GM19468 (cell line): Measurements from ENCODE around the gene MYL11.

Experiments used
- ATAC-seq: cut with Tn5 transposase; IDR thresholded peaks from one replicate; pipeline ENCODE4 v1.9.1; 2021; ENCODE audit warnings: mild to moderate bottlenecking, moderate library complexity, moderate number of reproducible peaks; ENCODE audit not compliant: unreplicated experiment; ENCODE audit errors: extremely low read depth

MYL11 gene

DNA sequence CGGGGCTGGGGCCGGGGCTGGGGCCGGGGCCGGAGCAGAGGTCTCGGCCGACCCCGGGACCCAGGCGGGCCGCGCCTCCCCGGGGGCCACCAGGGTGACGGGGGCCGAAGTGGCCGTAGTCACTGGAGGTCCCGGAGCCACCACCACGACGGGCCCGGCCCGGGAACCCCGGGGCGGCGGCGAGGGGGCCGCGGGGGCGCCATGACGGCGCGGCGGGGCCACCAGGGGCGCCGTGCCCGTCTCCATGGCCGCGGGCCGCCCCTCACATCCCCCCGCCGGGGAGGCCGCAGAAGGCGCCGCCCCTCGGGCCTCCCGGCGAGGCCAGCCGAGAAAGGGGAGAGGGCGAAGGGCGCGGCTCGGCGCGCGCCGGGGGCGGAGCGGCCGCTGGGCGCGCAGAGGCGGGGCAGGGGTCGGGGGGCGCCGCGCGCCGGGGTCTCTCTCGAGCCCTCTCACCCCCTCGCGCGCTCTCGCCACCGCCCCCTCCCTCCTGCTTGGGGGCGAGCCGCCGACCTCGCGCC, 4.6 kb upstream of the MYL11 start:
- no peak for ATAC-seq

DNA sequence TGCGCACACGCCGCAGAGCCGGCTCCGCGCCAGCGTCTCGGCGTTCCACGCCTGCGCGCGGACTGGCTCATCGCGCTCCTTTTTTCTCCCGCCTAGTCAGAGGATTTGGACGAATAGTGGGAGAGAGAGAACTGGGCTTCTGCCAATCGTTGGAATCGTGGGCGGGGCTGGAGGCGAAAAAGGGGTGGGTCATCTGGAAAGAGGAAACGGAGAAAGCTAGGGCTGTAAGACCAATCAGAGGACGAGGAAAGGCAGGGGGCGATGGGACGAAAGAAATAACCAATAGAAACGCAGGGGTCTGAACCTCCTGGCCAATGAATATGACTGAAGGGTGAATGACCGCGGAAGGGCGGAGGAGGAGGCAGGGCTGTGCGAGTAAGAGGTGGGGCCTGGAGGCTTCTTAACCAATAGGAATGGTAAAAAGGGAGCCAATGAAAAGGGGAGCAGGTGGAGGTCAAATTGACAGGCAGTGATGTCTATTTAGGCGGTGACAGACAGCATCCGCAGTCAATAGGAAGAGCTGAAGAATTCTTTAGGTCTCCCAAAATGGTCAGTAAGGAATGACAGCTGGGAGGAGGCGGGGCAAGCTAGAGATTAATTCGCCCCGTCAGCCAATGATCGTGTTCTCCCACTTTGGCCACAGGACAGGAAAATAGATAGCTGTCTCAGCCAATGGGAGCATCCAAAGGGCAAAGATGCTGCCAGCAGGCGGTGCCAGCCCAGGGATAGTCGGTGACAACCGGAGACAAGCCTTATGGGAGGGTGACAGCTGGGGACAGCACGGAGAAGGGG, 4.0 kb upstream of the MYL11 start, which contains the start of gene TBC1D10B:
TBC1D10B (minus strand) TSS at position 39 of the 792 bp plus-strand sequence. CDS start 311 bp downstream, outside the sequence.
- ATAC-seq = peak; percentile 74

DNA sequence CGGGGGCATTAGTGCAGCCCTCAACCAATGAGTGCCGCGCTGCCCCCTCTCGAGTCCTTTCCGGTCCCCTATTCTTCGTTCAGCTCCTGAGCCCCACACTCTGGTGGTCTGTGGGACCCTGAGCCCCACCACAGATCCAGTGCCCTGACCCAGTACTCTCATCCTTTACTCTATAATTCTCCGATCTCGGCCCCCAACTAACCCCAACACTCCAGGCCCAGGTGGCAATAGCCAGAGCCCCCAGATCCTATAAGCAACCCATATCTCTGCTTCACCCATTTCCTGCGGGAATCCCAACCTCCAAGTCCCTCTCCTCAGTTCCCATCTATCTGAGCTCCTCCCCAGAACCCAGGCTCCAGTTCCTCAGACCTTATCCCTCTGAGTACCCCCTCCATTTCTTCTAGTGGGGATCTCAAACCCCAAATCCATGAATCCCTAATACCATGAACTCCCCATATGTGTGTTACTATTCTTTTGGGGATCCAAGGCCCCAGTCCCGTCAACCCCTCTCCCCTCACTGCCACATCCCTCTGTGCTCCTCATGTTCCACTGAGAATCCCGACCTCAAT, 3.3 kb upstream of the MYL11 start:
- ATAC-seq = no peak

DNA sequence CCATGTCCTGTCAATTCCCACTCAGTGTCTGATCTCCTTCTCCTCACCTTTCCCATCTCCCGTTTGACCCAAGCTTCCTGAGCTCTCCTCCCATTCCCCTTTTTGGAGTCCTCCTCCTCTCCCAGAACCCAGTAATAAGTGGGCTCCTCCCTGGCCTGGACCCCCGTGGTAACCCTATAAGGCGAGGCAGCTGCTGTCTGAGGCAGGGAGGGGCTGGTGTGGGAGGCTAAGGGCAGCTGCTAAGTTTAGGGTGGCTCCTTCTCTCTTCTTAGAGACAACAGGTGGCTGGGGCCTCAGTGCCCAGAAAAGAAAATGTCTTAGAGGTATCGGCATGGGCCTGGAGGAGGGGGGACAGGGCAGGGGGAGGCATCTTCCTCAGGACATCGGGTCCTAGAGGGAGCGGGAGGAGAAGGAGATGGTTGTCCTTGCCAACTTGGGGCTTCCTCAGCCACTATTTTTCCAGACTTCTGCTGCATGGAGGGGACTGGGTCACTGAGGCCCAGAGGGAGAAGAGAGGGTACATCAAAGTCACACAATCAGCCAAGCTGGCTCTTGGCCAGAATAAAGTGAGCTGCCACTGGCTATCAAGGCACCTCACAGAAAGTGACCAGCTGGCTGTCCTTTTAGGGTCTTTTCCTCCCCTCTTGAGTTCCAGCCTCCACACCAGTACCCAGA, 2.4 kb upstream of the MYL11 start:
- ATAC-seq = no peak

DNA sequence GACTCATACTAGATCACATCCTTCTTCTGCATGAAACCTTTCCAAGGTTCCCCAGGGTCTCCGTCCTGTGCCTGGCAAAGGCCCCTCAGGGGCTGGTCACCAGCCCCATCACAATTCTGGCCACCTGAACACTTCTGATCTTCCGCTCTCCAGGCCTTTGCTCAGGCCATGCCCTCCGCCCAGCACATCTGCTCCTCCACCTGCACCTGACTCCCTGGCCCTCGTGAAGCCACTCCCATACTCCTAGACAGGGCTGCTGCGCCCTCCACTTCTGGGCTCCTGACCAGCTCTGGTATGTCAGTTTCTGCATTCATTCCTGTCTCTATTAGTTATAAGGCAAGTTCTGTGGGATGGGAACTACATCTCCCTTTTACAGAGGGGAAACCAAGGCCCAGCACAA, 1.9 kb upstream of the MYL11 start:
- ATAC-seq = no peak

DNA sequence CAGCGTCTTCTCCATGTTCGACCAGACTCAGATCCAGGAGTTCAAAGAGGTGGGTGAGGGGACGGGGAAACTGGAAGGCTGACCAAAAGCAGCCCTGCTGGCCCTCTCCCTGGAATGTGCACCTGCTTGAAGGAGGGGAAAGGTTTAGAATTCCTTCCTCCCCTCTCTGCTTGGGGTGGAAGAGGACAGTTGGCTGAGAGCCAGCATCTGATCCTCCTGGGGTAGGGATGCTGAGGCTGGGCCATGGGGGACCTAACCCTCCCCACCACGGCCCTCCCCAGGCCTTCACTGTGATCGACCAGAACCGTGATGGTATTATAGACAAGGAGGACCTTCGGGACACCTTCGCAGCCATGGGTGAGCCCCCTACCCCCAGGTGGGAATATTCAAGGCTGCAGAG, 1.3 kb downstream of the MYL11 start:
- ATAC-seq = no peak

DNA sequence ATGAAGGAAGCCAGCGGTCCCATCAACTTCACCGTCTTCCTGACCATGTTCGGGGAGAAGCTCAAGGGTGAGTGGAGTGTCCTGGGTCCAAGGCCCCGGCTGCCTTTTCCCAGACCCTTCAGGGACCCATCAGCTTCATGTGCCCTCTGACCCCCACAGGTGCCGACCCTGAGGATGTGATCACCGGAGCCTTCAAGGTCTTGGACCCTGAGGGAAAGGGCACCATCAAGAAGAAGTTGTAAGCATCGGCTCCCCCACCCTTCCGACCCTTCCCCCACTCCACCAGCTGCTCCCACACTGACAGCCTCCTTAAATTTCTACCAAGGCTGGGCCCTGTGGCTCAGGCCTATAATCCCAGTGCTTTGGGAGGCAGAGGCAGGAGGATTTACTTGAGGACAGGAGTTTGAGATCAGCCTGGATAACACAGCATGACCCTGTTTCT, 1.9 kb downstream of the MYL11 start:
- no peak for ATAC-seq

DNA sequence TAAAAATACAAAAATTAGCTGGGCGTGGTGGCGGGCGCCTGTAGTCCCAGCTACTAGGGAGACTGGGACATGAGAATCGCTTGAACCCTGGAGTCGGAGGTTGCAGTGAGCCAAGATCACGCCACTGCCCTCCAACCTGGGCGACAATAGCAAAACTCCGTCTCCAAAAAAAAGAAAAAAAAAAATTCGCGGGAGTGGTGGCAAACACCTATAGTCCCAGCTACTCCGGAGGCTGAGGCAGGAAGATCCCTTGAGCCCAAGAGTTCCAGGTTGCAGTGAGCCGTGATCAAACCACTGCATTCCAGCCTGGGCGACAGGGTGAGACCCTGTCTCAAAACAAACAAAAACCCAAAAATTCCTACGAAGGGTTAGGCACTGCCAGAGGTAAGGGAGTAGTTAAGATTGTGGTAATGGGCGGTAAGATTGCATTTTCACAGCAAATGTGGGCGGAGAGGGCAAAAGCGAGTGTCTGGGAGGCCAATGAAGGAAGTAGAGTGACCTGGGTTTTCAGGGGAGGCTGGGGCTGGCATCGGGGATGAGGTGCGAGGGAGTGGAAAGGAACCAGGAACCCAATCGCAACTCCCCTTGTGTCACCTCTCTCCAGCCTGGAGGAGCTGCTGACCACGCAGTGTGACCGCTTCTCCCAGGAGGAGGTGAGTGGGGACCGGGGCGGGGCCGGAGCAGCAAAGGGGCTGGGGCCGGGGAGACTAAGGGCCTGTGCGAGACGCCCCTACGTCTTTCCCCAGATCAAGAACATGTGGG, 2.6 kb downstream of the MYL11 start:
- no peak for ATAC-seq

DNA sequence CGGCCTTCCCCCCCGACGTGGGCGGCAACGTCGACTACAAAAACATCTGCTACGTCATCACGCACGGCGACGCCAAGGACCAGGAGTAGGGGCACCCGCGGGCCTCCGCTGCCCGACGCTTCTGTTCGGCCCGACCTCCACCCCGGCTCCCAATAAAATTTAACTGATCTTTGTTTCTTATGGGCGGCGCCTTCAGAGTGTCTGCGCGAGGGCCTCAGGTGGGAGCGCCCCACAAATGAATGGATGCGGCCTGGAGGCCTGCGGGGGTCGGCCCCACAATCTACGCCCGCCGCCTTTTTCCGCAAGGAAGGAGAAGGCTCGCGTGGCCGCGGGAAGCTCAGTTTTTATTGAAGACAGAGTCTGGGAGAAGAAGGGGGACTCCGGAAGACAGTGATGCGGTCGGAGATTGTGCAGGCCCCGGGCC, 3.2 kb downstream of the MYL11 start:
- ATAC-seq = no peak

DNA sequence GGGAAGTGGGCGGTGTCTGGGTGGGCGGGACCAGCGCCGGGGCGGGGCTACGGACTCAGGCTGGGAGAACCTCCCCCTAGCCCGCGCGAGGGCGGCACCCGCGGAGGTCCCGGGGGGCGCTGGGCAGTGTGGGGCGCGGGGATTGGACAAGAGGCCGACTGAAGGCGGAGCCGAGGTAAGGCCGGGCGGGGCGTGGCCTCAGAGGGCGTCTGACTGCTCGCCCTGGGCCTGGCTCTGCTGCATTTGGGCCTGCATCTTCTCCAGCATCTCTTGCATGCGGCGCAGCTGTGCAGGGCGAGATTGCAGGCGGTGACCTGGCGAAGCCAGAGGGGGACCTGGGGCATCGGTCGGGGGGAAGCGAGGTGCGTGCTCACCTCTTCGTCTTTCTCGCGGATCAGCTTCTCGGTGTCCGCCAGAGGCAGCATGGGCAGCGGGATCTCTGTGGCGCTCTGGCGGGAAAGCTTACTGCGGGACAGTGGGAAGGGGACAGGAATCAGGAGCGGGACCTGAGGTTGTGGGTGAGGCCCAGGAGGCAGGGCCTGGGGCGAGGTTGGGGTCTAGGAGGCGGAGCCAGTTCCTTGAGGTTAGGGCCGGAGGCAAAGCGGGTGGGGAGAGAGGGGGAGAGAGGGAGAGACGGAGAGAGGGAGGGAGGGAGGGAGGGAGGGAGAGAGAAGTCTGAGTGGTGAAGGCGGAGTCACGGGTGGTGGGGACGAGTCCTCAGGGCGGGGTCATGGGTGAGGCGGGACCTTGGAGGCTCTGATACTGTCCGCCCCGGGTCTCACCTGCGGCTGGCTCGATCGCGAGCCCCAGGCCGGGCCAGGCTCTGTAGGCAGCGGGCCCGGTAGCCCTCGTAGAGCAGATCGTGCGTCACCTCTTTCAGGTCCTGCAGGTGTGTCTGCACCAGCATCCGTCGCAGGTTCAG, 3.9 kb downstream of the MYL11 start:
- peak; percentile 55 for ATAC-seq

DNA sequence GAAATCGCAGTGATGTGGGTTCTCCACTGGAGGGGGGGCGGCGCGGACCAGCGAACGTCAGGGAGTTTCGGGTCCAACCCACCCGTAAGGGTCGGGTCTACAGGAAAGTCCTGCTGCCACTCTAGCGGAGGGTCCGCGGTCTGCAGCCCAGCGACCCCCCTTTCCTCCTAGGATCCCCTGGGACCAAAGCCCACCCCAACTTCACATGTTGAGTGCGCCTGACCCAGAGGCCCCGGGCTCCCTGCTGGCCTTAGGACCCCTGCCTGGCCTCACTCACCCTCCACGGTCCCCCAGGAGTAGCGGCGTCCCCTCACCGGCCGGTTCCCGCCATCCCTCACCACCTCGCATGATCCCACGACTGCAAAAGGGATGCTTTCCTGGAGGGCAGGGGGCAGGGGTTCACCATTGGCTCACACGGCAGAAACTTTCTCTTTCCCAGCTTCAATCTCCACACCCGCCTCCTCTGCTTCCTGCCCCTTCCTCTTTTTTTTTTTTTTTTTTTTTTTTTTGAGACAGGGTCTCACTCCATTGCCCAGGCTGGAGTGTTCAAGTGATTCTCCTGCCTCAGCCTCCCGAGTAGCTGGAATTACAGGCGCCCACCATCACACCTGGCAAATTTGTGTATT, 4.7 kb downstream of the MYL11 start:
- ATAC-seq = no peak

DNA sequence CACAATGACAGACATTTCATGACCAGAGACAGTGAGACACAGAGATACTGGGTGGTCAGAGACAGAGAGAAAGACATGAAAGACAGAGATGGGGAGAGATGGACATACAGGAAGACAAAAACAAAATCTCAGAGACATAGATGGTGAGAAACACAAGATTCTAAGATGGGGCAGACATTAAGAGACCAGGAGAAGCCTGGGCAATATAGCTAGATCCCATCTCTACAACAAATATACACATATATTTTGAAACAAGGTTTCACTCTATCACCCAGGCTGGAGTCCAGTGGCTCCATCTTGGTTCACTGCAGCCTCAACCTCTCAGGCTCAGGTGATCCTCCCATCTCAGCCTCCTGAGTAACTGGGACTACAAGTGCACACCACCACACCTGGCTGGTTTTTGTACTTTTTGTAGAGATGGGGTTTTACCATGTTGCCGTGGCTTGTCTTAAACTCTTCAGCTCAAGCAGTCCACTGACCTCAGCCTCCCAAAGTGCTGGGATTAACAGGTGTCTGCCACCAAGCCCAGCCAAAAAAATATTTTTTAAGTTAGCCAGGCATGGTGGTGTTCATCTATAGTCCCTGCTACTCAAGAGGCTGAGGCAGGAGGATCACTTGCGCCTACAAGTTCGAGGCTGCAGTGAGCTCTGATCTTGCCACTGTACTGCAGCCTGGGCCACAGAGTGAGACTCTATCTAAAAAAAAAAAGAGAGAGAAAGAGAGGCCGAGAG, 5.6 kb downstream of the MYL11 start:
- ATAC-seq = no peak

DNA sequence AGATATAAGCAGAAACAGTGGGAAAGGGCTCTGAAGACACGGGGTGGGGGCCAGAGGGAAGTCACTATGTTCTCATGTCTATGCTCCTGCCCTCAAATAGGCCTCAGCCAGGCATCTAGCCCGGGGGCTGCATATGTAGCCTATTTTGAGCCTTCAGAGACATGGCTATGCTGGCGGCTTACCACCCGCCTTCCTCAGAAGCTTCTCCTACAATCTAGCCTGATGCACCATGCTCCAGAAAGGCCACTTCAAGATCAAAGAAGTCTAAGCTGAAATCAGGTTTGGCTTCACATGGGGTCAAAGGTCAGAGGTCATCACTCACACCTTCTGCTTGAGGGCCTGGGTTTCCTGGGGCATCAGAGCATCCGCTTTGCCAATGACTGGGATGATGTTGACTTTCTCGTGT, 6.2 kb downstream of the MYL11 start:
- no peak for ATAC-seq

DNA sequence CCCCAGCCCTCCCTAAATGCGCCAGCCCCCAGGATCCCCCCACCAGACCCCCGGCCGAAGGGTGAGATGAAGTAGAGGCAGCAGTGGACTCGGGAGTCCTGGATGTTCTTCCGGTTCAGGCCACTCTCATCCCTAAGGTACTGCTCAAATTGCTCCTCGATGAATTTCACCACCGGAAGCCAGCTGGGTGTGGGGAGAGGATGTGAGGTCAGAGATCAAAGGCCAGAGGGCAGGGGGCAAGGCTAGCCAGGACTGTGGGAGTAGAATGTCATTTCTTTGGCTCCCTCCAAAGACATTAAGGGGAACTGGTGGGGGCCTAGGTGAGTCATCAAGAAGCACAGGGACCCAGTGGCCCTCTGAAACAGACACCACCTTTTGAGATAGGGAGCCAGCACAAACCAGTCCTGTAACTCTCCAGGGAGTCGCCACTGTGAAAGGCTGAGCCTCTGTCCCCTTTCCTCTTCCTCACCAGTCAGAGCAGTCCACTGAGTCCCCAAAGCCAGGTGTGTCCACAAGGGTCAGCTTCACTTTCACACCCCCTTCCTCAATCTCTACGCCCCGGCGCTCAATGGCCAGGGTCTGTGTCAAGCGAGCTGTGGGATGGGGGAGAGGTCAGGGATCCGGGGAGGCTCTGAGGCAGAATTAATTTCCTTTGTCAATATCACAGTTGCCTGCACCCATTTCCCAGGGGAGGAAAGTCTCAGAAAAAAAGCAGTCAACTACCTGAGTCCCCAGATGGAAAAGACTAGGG, 6.9 kb downstream of the MYL11 start:
- no peak for ATAC-seq

DNA sequence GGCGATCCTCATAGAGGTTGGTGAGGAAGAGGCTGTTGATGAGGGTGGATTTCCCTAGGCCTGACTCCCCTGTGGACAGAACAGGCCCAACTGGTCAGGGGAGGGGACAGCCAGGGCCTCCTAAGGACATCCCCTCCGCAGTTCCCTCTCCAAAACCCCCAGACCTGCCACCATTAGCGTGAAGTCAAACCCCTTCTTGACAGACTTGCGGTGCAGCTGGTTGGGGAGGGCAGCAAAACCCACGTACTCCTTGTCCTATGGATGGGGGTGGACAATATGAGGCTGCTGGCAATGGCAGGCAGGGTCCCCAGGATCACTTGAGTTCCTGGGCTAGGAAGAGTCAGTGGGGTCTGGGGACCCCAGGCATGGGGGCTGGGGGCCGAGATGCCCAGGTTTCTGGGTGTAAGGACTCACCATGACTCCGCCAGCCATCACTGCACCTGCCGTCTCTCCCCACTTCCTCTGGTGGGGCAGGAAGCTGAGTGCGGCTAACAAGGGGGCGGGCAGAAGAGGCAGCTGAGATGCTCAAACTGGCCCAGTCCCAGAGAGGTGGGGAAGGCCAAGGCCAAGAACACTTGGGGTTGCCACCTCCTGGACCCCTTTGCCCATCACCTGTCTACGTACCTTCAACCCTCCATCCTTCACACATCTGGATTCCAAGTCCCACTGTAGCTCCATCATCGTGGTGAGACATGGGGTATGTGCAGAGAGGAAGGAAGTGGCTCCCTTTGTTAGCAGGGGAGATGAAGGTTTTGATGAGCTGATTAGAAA, 7.7 kb downstream of the MYL11 start, which contains the start of gene SEPTIN1:
SEPTIN1 (minus strand) TSS at position 451 of the 771 bp plus-strand sequence; CDS start at position 432, 19 bp downstream.
- no peak for ATAC-seq

DNA sequence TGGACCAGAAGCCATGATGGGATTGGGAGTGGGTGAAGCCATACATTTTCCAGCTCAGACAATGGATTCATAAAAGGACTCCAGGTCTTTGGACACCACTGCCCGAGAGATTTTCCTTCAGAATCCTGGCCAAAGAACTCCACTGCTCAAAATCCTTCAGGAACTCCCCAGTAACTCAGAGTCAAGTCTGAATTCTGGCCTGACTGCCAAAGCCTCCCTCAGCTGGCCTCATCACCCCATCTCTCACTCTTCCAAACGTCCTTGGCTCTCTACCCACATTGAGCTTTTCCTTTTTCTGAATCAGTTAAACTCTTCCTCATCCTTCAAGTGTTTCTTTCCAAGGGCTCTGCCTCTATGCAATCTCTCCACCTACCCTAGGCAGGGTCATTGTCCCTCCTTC, 8.9 kb downstream of the MYL11 start:
- ATAC-seq = no peak
